HUES48 (cell line): ENCODE data around the gene MEGF8.
"Not testable (repeated sequence)": the region's sequence is repeated elsewhere in the genome, so short reads cannot be mapped to it uniquely, and the experiment has no call there.

Experiments used
- H3K27ac ChIP-seq: one replicate; pipeline ENCODE4 v1.7.0; 2013; ENCODE audit warnings: low read depth, low read length, inconsistent platforms
- H3K27me3 ChIP-seq: 2 replicates; pipeline ENCODE4 v1.6.1; 2013; ENCODE audit warnings: mild to moderate bottlenecking, low read length; ENCODE audit not compliant: control insufficient read depth, insufficient read depth
- H3K36me3 ChIP-seq: 2 replicates; pipeline ENCODE4 v1.6.1; 2013; ENCODE audit warnings: low read length; ENCODE audit not compliant: control insufficient read depth, insufficient read depth
- H3K4me1 ChIP-seq: 2 replicates; pipeline ENCODE4 v1.6.1; 2013; ENCODE audit warnings: mild to moderate bottlenecking, low read length; ENCODE audit not compliant: control insufficient read depth, insufficient read depth
- H3K4me3 ChIP-seq: 2 replicates; pipeline ENCODE4 v1.5.1; 2013; ENCODE audit warnings: mild to moderate bottlenecking, low read depth, low read length
- H3K9ac ChIP-seq: 2 replicates; pipeline ENCODE4 v1.6.1; 2013; ENCODE audit warnings: mild to moderate bottlenecking, low read depth, low read length, moderate library complexity
- H3K9me3 ChIP-seq: 2 replicates; pipeline ENCODE4 v1.6.1; 2013; ENCODE audit warnings: low read length; ENCODE audit not compliant: control insufficient read depth, insufficient read depth

Gene MEGF8

GRCh38 chr19:42324655-42325307, 654 bp upstream of the MEGF8 start:
- peak overlapping the region; percentile 58 for H3K4me3 ChIP-seq
- peaks cover 23% of the 10 kb centered on the region for H3K27me3 ChIP-seq
- H3K4me1 ChIP-seq = no peaks in the 10 kb centered on the region; the same call in 1 of the 2 replicates
- H3K36me3 ChIP-seq = no peaks in the 10 kb centered on the region
- H3K9me3 ChIP-seq = no peaks in the 10 kb centered on the region
- peak overlapping the region; percentile 37 for H3K27ac ChIP-seq
- H3K9ac ChIP-seq = no peak overlapping the region

GRCh38 chr19:42325896-42326771, 699 bp downstream of the MEGF8 start:
- Histone ChIP-seq H3K4me1 (no peaks in the 10 kb centered on the region; the same call in 1 of the 2 replicates), H3K4me3 (peak overlapping the region; percentile 78), H3K36me3 (no peaks in the 10 kb centered on the region), H3K9me3 (no peaks in the 10 kb centered on the region), H3K27me3 (peaks cover 23% of the 10 kb centered on the region), H3K27ac (peak overlapping the region; percentile 75), H3K9ac (peak overlapping the region; percentile 43)

- H3K4me1 ChIP-seq = no peaks in the 10 kb centered on the region; the same call in 1 of the 2 replicates
- no peaks in the 10 kb centered on the region for H3K36me3 ChIP-seq
- no peaks in the 10 kb centered on the region for H3K9me3 ChIP-seq
- H3K27ac ChIP-seq = no peak overlapping the region
- H3K27me3 ChIP-seq = peaks cover 19% of the 10 kb centered on the region
- peak overlapping the region; percentile 78; the same call in 1 of the 2 replicates for H3K4me3 ChIP-seq
- no peak overlapping the region for H3K9ac ChIP-seq
Observed at GRCh38 chr19:42326969-42327368, 1.5 kb downstream of the MEGF8 start.

- H3K9ac ChIP-seq = no peak overlapping the region
- H3K27ac ChIP-seq = no peak overlapping the region
- H3K4me3 ChIP-seq = peak overlapping the region; percentile 78; the same call in 1 of the 2 replicates
- H3K4me1 ChIP-seq = no peaks in the 10 kb centered on the region; the same call in 1 of the 2 replicates
- no peaks in the 10 kb centered on the region for H3K9me3 ChIP-seq
- peaks cover 15% of the 10 kb centered on the region for H3K27me3 ChIP-seq
- H3K36me3 ChIP-seq = no peaks in the 10 kb centered on the region
Observed at GRCh38 chr19:42327381-42327780, 1.9 kb downstream of the MEGF8 start.

GRCh38 chr19:42328106-42328505, 2.7 kb downstream of the MEGF8 start:
- Histone ChIP-seq H3K27me3 (peaks cover 12% of the 10 kb centered on the region), H3K4me3 (no peak overlapping the region), H3K9ac (no peak overlapping the region), H3K36me3 (no peaks in the 10 kb centered on the region), H3K9me3 (no peaks in the 10 kb centered on the region), H3K27ac (no peak overlapping the region), H3K4me1 (no peaks in the 10 kb centered on the region; the same call in 1 of the 2 replicates)

- H3K4me3 ChIP-seq = no peak overlapping the region
- H3K36me3 ChIP-seq = no peaks in the 10 kb centered on the region
- H3K27ac ChIP-seq = no peak overlapping the region
Observed at GRCh38 chr19:42328854-42329253, 3.4 kb downstream of the MEGF8 start.

GRCh38 chr19:42330241-42330711, 4.8 kb downstream of the MEGF8 start:
- no peaks in the 10 kb centered on the region; the same call in 1 of the 2 replicates for H3K4me1 ChIP-seq
- no peak overlapping the region for H3K9ac ChIP-seq
- no peak overlapping the region for H3K27ac ChIP-seq
- H3K27me3 ChIP-seq = no peaks in the 10 kb centered on the region
- no peak overlapping the region for H3K4me3 ChIP-seq
- no peaks in the 10 kb centered on the region for H3K9me3 ChIP-seq
- H3K36me3 ChIP-seq = no peaks in the 10 kb centered on the region

More at GRCh38 chr19:42328854-42329253, 3.4 kb downstream of the MEGF8 start:
- Histone ChIP-seq H3K27me3 (peaks cover 5% of the 10 kb centered on the region), H3K9ac (no peak overlapping the region), H3K4me1 (no peaks in the 10 kb centered on the region; the same call in 1 of the 2 replicates), H3K9me3 (no peaks in the 10 kb centered on the region)

- not testable (repeated sequence) for H3K4me3 ChIP-seq, H3K36me3 ChIP-seq, H3K27me3 ChIP-seq, H3K27ac ChIP-seq, H3K9ac ChIP-seq, H3K9me3 ChIP-seq, H3K4me1 ChIP-seq
Observed at GRCh38 chr19:42331333-42331732, 5.9 kb downstream of the MEGF8 start.

- Histone ChIP-seq H3K9me3 (no peaks in the 10 kb centered on the region), H3K4me1 (no peaks in the 10 kb centered on the region), H3K27me3 (no peaks in the 10 kb centered on the region), H3K4me3 (no peak overlapping the region), H3K36me3 (peaks cover 11% of the 10 kb centered on the region), H3K27ac (no peak overlapping the region), H3K9ac (no peak overlapping the region)
Observed at GRCh38 chr19:42332059-42332458, 6.6 kb downstream of the MEGF8 start.

- Histone ChIP-seq H3K27ac (no peak overlapping the region), H3K27me3 (no peaks in the 10 kb centered on the region), H3K4me3 (no peak overlapping the region), H3K9ac (no peak overlapping the region), H3K36me3 (peaks cover 15% of the 10 kb centered on the region), H3K9me3 (no peaks in the 10 kb centered on the region), H3K4me1 (no peaks in the 10 kb centered on the region)
Observed at GRCh38 chr19:42333018-42333417, 7.6 kb downstream of the MEGF8 start.
